K562 (cell line): Measurements from ENCODE around the gene E2F1. TPM values are rescaled to one million over a fixed set of nuclear protein-coding genes. Genes with fewer than 3 reads are reported as not detected.

Source experiments
- ATAC-seq: fragments of 200-7000 bp; cut with Tn5 transposase; 3 replicates; pipeline ENCODE4 v1.9.1; 2020; ENCODE audit warnings: moderate library complexity
- BruUV-seq: library from RNA; stranded (reverse); fragments of 400-500 nt; replicated peaks from 2 replicates; lab custom pipeline; 2021; lab: Mats Ljungman, UMichigan
- CTCF ChIA-PET: fragments of 300-600 bp; formaldehyde crosslinking; extraction: SDS; loops from one replicate; lab custom pipeline; 2021; ENCODE audit warnings: low intra/inter-chr PET ratio; lab: Yijun Ruan, JAX
- POLR2A ChIA-PET: fragments of 300-600, 350-650 bp; sonication (Branson Sonifier 250); formaldehyde crosslinking; extraction: SDS; loops from one replicate; lab custom pipeline; 2021; ENCODE audit warnings: antibody characterized with exemption, inconsistent platforms; lab: Yijun Ruan, JAX
- DNase-seq, 4 experiments: peaks; one replicate each; pipeline versions ENCODE4 v3.0.0 to v3.0.0-alpha.2; 2011 to 2018; ENCODE audit warnings: low spot score in 3 of 4, mixed read lengths in 3 of 4; ENCODE audit errors: extremely low read depth in 1 of 4
- FAIRE-seq: peaks from 2 replicates; lab custom pipeline; 2011; peaks lifted over from hg19 to GRCh38; lab: Jason Lieb, UNC
- H2AFZ ChIP-seq: 2 replicates; pipeline ENCODE4 v1.6.0; 2011; ENCODE audit warnings: low read depth, low read length, control low read depth, inconsistent platforms
- H3K27ac ChIP-seq: fragments of 200-600 bp; 3 replicates; pipeline ENCODE4 v1.8.0; 2011; ENCODE audit warnings: low read depth, mild to moderate bottlenecking, control low read depth, inconsistent platforms, low read length, moderate library complexity, mixed read lengths; ENCODE audit errors: extremely low read depth
- H3K27me3 ChIP-seq, 2 experiments: fragments of 300-600 bp in 1 of 2; 2 replicates in 1 of 2; 3 replicates in 1 of 2; pipeline versions ENCODE4 v1.6.0 to v1.8.0; 2011; ENCODE audit warnings: inconsistent platforms in 2 of 2, low read length in 2 of 2, mild to moderate bottlenecking in 1 of 2, mixed read lengths in 1 of 2, moderate library complexity in 1 of 2; ENCODE audit not compliant: control insufficient read depth in 2 of 2, insufficient read depth in 2 of 2
- H3K36me3 ChIP-seq: fragments of 300-600 bp; 3 replicates; pipeline ENCODE4 v1.8.0; 2011; ENCODE audit warnings: mild to moderate bottlenecking, low read length, inconsistent platforms; ENCODE audit not compliant: control insufficient read depth, insufficient read depth
- H3K4me1 ChIP-seq, 2 experiments: fragments of 200-600 bp in 1 of 2; replicated peaks in 1 of 2; 2 replicates in 1 of 2; 3 replicates in 1 of 2; pipeline versions ENCODE4 v1.5.1 to v1.8.0; 2011; ENCODE audit warnings: inconsistent platforms in 2 of 2, low read length in 2 of 2, mild to moderate bottlenecking in 1 of 2, mixed read lengths in 1 of 2, moderate library complexity in 1 of 2; ENCODE audit not compliant: control insufficient read depth in 2 of 2, insufficient read depth in 2 of 2
- H3K4me2 ChIP-seq: 2 replicates; pipeline ENCODE4 v1.6.1; 2011; ENCODE audit warnings: low read length, control low read depth, inconsistent platforms, mixed read lengths; ENCODE audit not compliant: insufficient read depth
- H3K4me3 ChIP-seq: fragments of 200-600 bp; sonication (generic), shearing (Covaris generic); 2 replicates; pipeline ENCODE4 v1.5.1; 2016; ENCODE audit warnings: control low read depth, inconsistent platforms
- H3K79me2 ChIP-seq: fragments of 200-600 bp; 3 replicates; pipeline ENCODE4 v1.8.0; 2011; ENCODE audit warnings: low read length, inconsistent platforms; ENCODE audit not compliant: control insufficient read depth, insufficient read depth
- H3K9ac ChIP-seq, 2 experiments: 2 replicates each; pipeline versions ENCODE4 v1.6.0 to v1.6.1; 2011; ENCODE audit warnings: low read depth in 2 of 2, low read length in 2 of 2, control low read depth in 1 of 2, inconsistent platforms in 1 of 2, mild to moderate bottlenecking in 1 of 2, mixed read lengths in 1 of 2; ENCODE audit not compliant: insufficient read depth in 1 of 2
- H3K9me1 ChIP-seq: one replicate; pipeline ENCODE4 v1.6.0; 2011; ENCODE audit warnings: inconsistent platforms, mild to moderate bottlenecking, low read length, moderate library complexity; ENCODE audit not compliant: control insufficient read depth, insufficient read depth
- H3K9me3 ChIP-seq: replicated peaks from 2 replicates; pipeline ENCODE4 v1.5.1; 2011; ENCODE audit warnings: low read depth, low read length, inconsistent platforms; ENCODE audit not compliant: control insufficient read depth, insufficient read depth
- H4K20me1 ChIP-seq: replicated peaks from 2 replicates; pipeline ENCODE4 v1.6.1; 2011; ENCODE audit warnings: low read length, inconsistent platforms, mixed read lengths; ENCODE audit not compliant: control insufficient read depth, insufficient read depth
- ATF1 ChIP-seq, 2 experiments: fragments of 450-650 bp in 1 of 2; IDR thresholded peaks; 2 replicates each; pipeline ENCODE4 v1.6.1; 2016; ENCODE audit warnings: missing compliant biosample characterization in 1 of 2, missing genetic modification characterization in 1 of 2
- DNMT1 ChIP-seq: fragments of 450-650 bp; IDR thresholded peaks from 2 replicates; pipeline ENCODE4 v1.6.1; 2016; ENCODE audit warnings: antibody characterized with exemption, mild to moderate bottlenecking
- FOXJ2 ChIP-seq: fragments of 200-800 bp; sonication (Bioruptor generic); IDR thresholded peaks from 2 replicates; pipeline ENCODE4 v1.6.1; 2016; ENCODE audit warnings: missing genetic modification characterization, missing compliant biosample characterization
- HSF4 ChIP-seq: fragments of 250-450 bp; sonication (Bioruptor Pico); IDR thresholded peaks from 2 replicates; pipeline ENCODE4 v2.1.2; 2022; ENCODE audit warnings: mild to moderate bottlenecking, moderate library complexity, borderline replicate concordance
- IRF1 ChIP-seq: sonication (generic); formaldehyde crosslinking; IDR thresholded peaks from 2 replicates; pipeline ENCODE4 v1.8.0; 2022; ENCODE audit warnings: missing genetic modification reagents, mild to moderate bottlenecking, borderline replicate concordance
- MEF2D ChIP-seq: conservative IDR thresholded peaks from 2 replicates; pipeline ENCODE4 v1.6.1; 2016; ENCODE audit warnings: low read depth, missing genetic modification characterization, missing compliant biosample characterization
- MTA3 ChIP-seq: fragments of 450-650 bp; formaldehyde crosslinking; IDR thresholded peaks from 2 replicates; pipeline ENCODE4 v1.6.1; 2017; ENCODE audit warnings: mild to moderate bottlenecking, borderline replicate concordance
- PRDM10 ChIP-seq: fragments of 450-650 bp; IDR thresholded peaks from 2 replicates; pipeline ENCODE4 v1.6.1; 2018; ENCODE audit not compliant: partially characterized antibody
- PURB ChIP-seq: sonication (generic); formaldehyde crosslinking; IDR thresholded peaks from 2 replicates; pipeline ENCODE4 v1.9.0; 2021; ENCODE audit warnings: low read depth, mild to moderate bottlenecking, missing genetic modification reagents
- ZBTB7A ChIP-seq: IDR thresholded peaks from 2 replicates; pipeline ENCODE4 v1.6.1; 2011; ENCODE audit warnings: low read depth, mild to moderate bottlenecking, low read length, moderate library complexity, borderline replicate concordance; ENCODE audit not compliant: control insufficient read depth
- ZNF239 ChIP-seq: fragments of 250-450 bp; sonication (Bioruptor Pico); IDR thresholded peaks from 2 replicates; pipeline ENCODE4 v1.4.0; 2020; ENCODE audit warnings: mild to moderate bottlenecking
- ZNF507 ChIP-seq: conservative IDR thresholded peaks from 2 replicates; pipeline ENCODE4 v1.6.1; 2017; ENCODE audit warnings: missing genetic modification characterization, missing compliant biosample characterization
- ZNF75A ChIP-seq: fragments of 450-650 bp; formaldehyde crosslinking; IDR thresholded peaks from 2 replicates; pipeline ENCODE4 v1.4.0; 2020; ENCODE audit warnings: mild to moderate bottlenecking
- WGBS: fragments of 100-300 bp; shearing (Covaris generic); methylation state at CpG from one replicate; pipeline ENCODE4 v1.1.6; 2016; ENCODE audit warnings: low coverage, mixed read lengths; ENCODE audit not compliant: insufficient coverage; ENCODE audit errors: missing lambda C conversion rate; 5-methylcytosine and 5-hydroxymethylcytosine counted together
- in situ Hi-C: fragments of 300-500 bp; cut with MboI; formaldehyde crosslinking; loops from 4 replicates; pipeline ENCODE4 v1.15.0; 2018; ENCODE audit warnings: inconsistent platforms, mixed read lengths
- intact Hi-C: fragments of 100-400 bp; cut with micrococcal nuclease; formaldehyde crosslinking; loops from 2 replicates; pipeline ENCODE4 v1.14.2; 2022
- polyA plus RNA-seq, 8 experiments: library from polyadenylated mRNA; depleted of rRNA in 4 of 8; stranded (reverse) in 5 of 8; unstranded in 3 of 8; fragments of >200 nt; fragmentation: Nextera tagmentation in 2 of 8; fragmentation: Illumina TruSeq in 1 of 8; extraction: Ambion mirVana in 2 of 8; extraction: Trizol in 1 of 8; gene quantifications; 2 replicates each; pipeline versions ENCODE4 v1.2.1 to v1.2.3, GENCODE V29; 2011 to 2014; ENCODE audit warnings: inconsistent platforms in 1 of 8, missing spikeins in 1 of 8
- total RNA-seq, 7 experiments: library from RNA; depleted of rRNA in 6 of 7; stranded (reverse); fragments of >200 nt in 6 of 7; fragmentation: Illumina TruSeq in 2 of 7; extraction: Trizol in 2 of 7; gene quantifications; 2 replicates each; pipeline versions ENCODE4 v1.2.1 to v1.2.3, GENCODE V29; 2011 to 2021; ENCODE audit warnings: low replicate concordance in 1 of 7

The E2F1 gene
- total and polyA plus RNA-seq, 9 of the 15 experiments (the other 6 are each of a cell fraction or from before 2014, with no cell fraction given) = 0.14 to 30.6 (median 13.1) TPM

GRCh38 chr20:33677991-33678702 lies 8.0 kb downstream of the E2F1 start:
- no TSS peak for BruUV-seq
- intact Hi-C loops = no loop called here
- peak; percentile 71 for FAIRE-seq
- H3K27ac ChIP-seq = no peak overlapping the region
- peaks cover 5 to 51% of the 10 kb centered on the region in 2 experiments; a peak in 4 of 5 replicates for H3K4me1 ChIP-seq
- peak overlapping the region in 1 of 2 experiments; percentile 79; a peak in 2 of 4 replicates for H3K9ac ChIP-seq
- no peaks in the 10 kb centered on the region for H3K27me3 ChIP-seq
- H3K4me3 ChIP-seq = no peak overlapping the region
- H2AFZ ChIP-seq = no peak overlapping the region
- H3K9me1 ChIP-seq = no peaks in the 10 kb centered on the region
- in situ Hi-C loops = no loop called here
- no peak overlapping the region for H3K4me2 ChIP-seq
- H3K9me3 ChIP-seq = no peaks in the 10 kb centered on the region
- peaks cover 50% of the 10 kb centered on the region; the same call in 2 of the 3 replicates for H3K36me3 ChIP-seq
- DNase-seq = peak in 3 of 4 experiments; percentile 10 to 45 (median 11)
- ChIA-PET CTCF (no interaction called here), POLR2A (interaction anchor here (0.6 to 1.6 kb wide), 4 partner anchors 42 to 1198 kb away, joined by 4 to 5 read pairs (median 4); partner anchors contain the start of gene PXMP4)
- WGBS = 61% methylated on average over 13 of the region's 15 CpGs
- peaks cover 14% of the 10 kb centered on the region; the same call in 1 of the 2 replicates for H4K20me1 ChIP-seq
- no peak for ATAC-seq
- peaks cover 22% of the 10 kb centered on the region for H3K79me2 ChIP-seq
- TF ChIP-seq PRDM10 (no peak), MEF2D (tag) (no peak), IRF1 (CRISPR knock-in tag) (no peak), ZBTB7A (no peak), ZNF507 (tag) (no peak), MTA3 (no peak), ATF1 (CRISPR knock-in tag; IDR thresholded peaks at IDR 0.05) (no peak), ATF1 (tag; IDR thresholded peaks at IDR 0.05) (no peak), ZNF239 (CRISPR knock-in tag) (no peak), DNMT1 (no peak), ZNF75A (CRISPR knock-in tag) (no peak), HSF4 (no peak), PURB (no peak), FOXJ2 (no peak)
